Measurements from ENCODE around the gene CUBN. TPM values are rescaled to one million over a fixed set of nuclear protein-coding genes. Genes with fewer than 3 reads are reported as not detected.
A peak's percentile ranks its signal among the peaks of the same experiment; 100 is the strongest.

The CUBN gene
- total and polyA plus RNA-seq, 4 donors: 5.1 to 10.6 (median 6.4) TPM

- H3K36me3 ChIP-seq (ENCODE audit: control insufficient read depth, insufficient read depth, low read length): no peaks in the 10 kb centered on the region
- WGBS (ENCODE audit: insufficient coverage): 58% methylated on average over 3 of the region's 8 CpGs
- H3K4me1 ChIP-seq (ENCODE audit: control insufficient read depth, insufficient read depth, low read length): peaks cover 21% of the 10 kb centered on the region
- no peak overlapping the region for H3K4me3 ChIP-seq (ENCODE audit: low read depth, low read length)
- peaks cover 2% of the 10 kb centered on the region for H3K9me3 ChIP-seq (ENCODE audit: control insufficient read depth, insufficient read depth, low read length)
- no peak for DNase-seq (ENCODE audit: low read depth in 4 of 6, low spot score in 6 of 6)
- no peaks in the 10 kb centered on the region for H3K27me3 ChIP-seq (ENCODE audit: control insufficient read depth, insufficient read depth, low read length)
- peak overlapping the region; percentile 92 for H3K27ac ChIP-seq (ENCODE audit: low read depth, low read length)
These were observed 141.5 kb downstream of the CUBN start for GRCh38 chr10:16987976-16988610.

DNA sequence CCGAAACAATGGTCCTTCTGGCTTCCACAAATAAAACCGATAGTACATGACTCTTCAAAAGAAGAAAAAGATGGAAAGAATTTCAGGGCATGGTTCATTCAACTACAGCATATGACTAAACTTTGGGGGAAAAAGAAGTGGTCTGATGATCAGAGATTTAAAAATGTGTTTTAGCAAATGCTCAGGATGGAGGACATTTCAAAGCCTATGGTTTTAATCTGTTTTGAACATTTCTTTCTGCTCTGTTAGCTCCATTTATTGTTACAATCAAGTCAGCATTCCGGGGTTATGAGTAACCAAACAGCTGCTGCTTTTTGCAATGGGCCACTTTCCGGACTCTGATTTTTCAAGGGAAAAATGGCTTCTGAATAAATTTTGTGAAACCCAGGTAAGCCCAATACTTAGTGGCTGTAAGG is 142.4 kb downstream of the CUBN start:
- no peaks in the 10 kb centered on the region for H3K36me3 ChIP-seq (ENCODE audit: control insufficient read depth, insufficient read depth, low read length)
- H3K4me3 ChIP-seq (ENCODE audit: low read depth, low read length): no peak overlapping the region
- H3K9me3 ChIP-seq (ENCODE audit: control insufficient read depth, insufficient read depth, low read length): peaks cover 2% of the 10 kb centered on the region
- no peaks in the 10 kb centered on the region for H3K27me3 ChIP-seq (ENCODE audit: control insufficient read depth, insufficient read depth, low read length)
- H3K4me1 ChIP-seq (ENCODE audit: control insufficient read depth, insufficient read depth, low read length): peaks cover 21% of the 10 kb centered on the region
- DNase-seq (ENCODE audit: low read depth in 4 of 6, low spot score in 6 of 6): peak in 1 of 6 donors; percentile 27
- H3K27ac ChIP-seq (ENCODE audit: low read depth, low read length): peak overlapping the region; percentile 92
- 29% methylated on average over 2 of the region's 4 CpGs for WGBS (ENCODE audit: insufficient coverage)

- peaks cover 21% of the 10 kb centered on the region for H3K4me1 ChIP-seq (ENCODE audit: control insufficient read depth, insufficient read depth, low read length)
- 6% methylated on average over 4 of the region's 10 CpGs for WGBS (ENCODE audit: insufficient coverage)
- peak in 5 of 6 donors; percentile 72 to 94 (median 77) for DNase-seq (ENCODE audit: low read depth in 4 of 6, low spot score in 6 of 6)
- no peaks in the 10 kb centered on the region for H3K36me3 ChIP-seq (ENCODE audit: control insufficient read depth, insufficient read depth, low read length)
- H3K27ac ChIP-seq (ENCODE audit: low read depth, low read length): peak overlapping the region; percentile 92
- peaks cover 2% of the 10 kb centered on the region for H3K9me3 ChIP-seq (ENCODE audit: control insufficient read depth, insufficient read depth, low read length)
- no peak overlapping the region for H3K4me3 ChIP-seq (ENCODE audit: low read depth, low read length)
- H3K27me3 ChIP-seq (ENCODE audit: control insufficient read depth, insufficient read depth, low read length): no peaks in the 10 kb centered on the region
These were observed 143.0 kb downstream of the CUBN start for GRCh38 chr10:16986406-16987205.

DNA sequence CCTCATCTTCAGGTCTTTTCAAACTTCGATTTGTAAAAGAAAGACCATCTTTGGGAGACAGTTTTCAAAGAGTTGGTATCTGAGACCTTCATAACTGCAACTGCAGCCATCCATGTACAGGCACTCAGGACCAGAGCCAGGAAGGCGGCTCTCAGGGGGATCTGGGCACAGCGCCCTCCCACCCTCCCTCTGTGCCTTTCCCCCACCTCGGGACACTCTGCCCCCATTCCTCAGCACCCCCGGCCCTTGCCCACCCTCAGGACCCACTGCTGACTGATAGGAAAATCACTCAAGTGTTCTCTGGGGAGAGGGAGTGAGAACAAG is 143.6 kb downstream of the CUBN start:
- Histone ChIP-seq H3K4me3 (ENCODE audit: low read depth, low read length) (no peak overlapping the region), H3K36me3 (ENCODE audit: control insufficient read depth, insufficient read depth, low read length) (no peaks in the 10 kb centered on the region), H3K27ac (ENCODE audit: low read depth, low read length) (peak overlapping the region; percentile 92), H3K4me1 (ENCODE audit: control insufficient read depth, insufficient read depth, low read length) (peaks cover 21% of the 10 kb centered on the region), H3K9me3 (ENCODE audit: control insufficient read depth, insufficient read depth, low read length) (no peaks in the 10 kb centered on the region), H3K27me3 (ENCODE audit: control insufficient read depth, insufficient read depth, low read length) (no peaks in the 10 kb centered on the region)
- DNase-seq (ENCODE audit: low read depth in 4 of 6, low spot score in 6 of 6): no peak
- 30% methylated on average over 2 of the region's 5 CpGs for WGBS (ENCODE audit: insufficient coverage)

GRCh38 chr10:16984242-16984641 is 145.4 kb downstream of the CUBN start:
- H3K27ac ChIP-seq (ENCODE audit: low read depth, low read length): peak overlapping the region; percentile 92
- WGBS (ENCODE audit: insufficient coverage): no CpG with 5 or more reads among the region's 3 CpGs
- H3K36me3 ChIP-seq (ENCODE audit: control insufficient read depth, insufficient read depth, low read length): no peaks in the 10 kb centered on the region
- no peak for DNase-seq (ENCODE audit: low read depth in 4 of 6, low spot score in 6 of 6)
- H3K9me3 ChIP-seq (ENCODE audit: control insufficient read depth, insufficient read depth, low read length): no peaks in the 10 kb centered on the region
- H3K4me1 ChIP-seq (ENCODE audit: control insufficient read depth, insufficient read depth, low read length): peaks cover 19% of the 10 kb centered on the region
- no peak overlapping the region for H3K4me3 ChIP-seq (ENCODE audit: low read depth, low read length)
- no peaks in the 10 kb centered on the region for H3K27me3 ChIP-seq (ENCODE audit: control insufficient read depth, insufficient read depth, low read length)

- no peaks in the 10 kb centered on the region for H3K36me3 ChIP-seq (ENCODE audit: control insufficient read depth, insufficient read depth, low read length)
- H3K27me3 ChIP-seq (ENCODE audit: control insufficient read depth, insufficient read depth, low read length): no peaks in the 10 kb centered on the region
- H3K27ac ChIP-seq (ENCODE audit: low read depth, low read length): no peak overlapping the region
- no peak overlapping the region for H3K4me3 ChIP-seq (ENCODE audit: low read depth, low read length)
- H3K9me3 ChIP-seq (ENCODE audit: control insufficient read depth, insufficient read depth, low read length): no peaks in the 10 kb centered on the region
- H3K4me1 ChIP-seq (ENCODE audit: control insufficient read depth, insufficient read depth, low read length): no peaks in the 10 kb centered on the region
- DNase-seq (ENCODE audit: low read depth in 4 of 6, low spot score in 6 of 6): no peak
These were observed 152.8 kb downstream of the CUBN start for GRCh38 chr10:16976803-16977202.

DNA sequence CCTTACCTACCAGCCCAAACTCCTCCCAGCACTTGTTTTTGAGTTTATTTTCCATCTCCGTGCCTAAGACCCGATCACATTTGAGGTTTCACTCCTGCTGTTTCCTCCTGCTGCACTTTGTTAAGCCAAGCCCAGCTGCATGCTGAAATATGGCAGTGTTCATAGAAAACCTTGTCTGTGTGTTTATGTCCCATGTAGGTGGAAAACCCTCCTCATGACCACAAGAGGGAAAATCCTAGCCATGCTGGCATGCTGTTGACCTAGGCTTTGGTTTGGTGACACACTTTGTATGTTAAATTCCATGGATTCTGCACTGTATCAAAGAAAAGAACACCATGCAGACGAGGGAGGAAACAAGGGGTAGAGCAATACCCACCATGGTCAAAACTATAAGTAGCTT is 154.4 kb downstream of the CUBN start:
- no peak for DNase-seq (ENCODE audit: low read depth in 4 of 6, low spot score in 6 of 6)
- peak overlapping the region; percentile 19 for H3K27ac ChIP-seq (ENCODE audit: low read depth, low read length)

GRCh38 chr10:16968416-16969041 is 161.1 kb downstream of the CUBN start:
- peak in 2 of 6 donors; percentile 78 to 80 for DNase-seq (ENCODE audit: low read depth in 4 of 6, low spot score in 6 of 6)
- Histone ChIP-seq H3K4me3 (ENCODE audit: low read depth, low read length) (no peak overlapping the region), H3K36me3 (ENCODE audit: control insufficient read depth, insufficient read depth, low read length) (no peaks in the 10 kb centered on the region), H3K9me3 (ENCODE audit: control insufficient read depth, insufficient read depth, low read length) (no peaks in the 10 kb centered on the region), H3K4me1 (ENCODE audit: control insufficient read depth, insufficient read depth, low read length) (peaks cover 15% of the 10 kb centered on the region), H3K27me3 (ENCODE audit: control insufficient read depth, insufficient read depth, low read length) (no peaks in the 10 kb centered on the region), H3K27ac (ENCODE audit: low read depth, low read length) (peak overlapping the region; percentile 92)
- WGBS (ENCODE audit: insufficient coverage): 33% methylated on average over 6 of the region's 8 CpGs

More for the DNA sequence above, 154.4 kb downstream of the CUBN start:
- WGBS (ENCODE audit: insufficient coverage): 92% methylated on average over 2 of the region's 3 CpGs
- Histone ChIP-seq H3K36me3 (ENCODE audit: control insufficient read depth, insufficient read depth, low read length) (no peaks in the 10 kb centered on the region), H3K4me3 (ENCODE audit: low read depth, low read length) (no peak overlapping the region), H3K4me1 (ENCODE audit: control insufficient read depth, insufficient read depth, low read length) (no peaks in the 10 kb centered on the region), H3K9me3 (ENCODE audit: control insufficient read depth, insufficient read depth, low read length) (no peaks in the 10 kb centered on the region), H3K27me3 (ENCODE audit: control insufficient read depth, insufficient read depth, low read length) (no peaks in the 10 kb centered on the region)

- Histone ChIP-seq H3K9me3 (ENCODE audit: control insufficient read depth, insufficient read depth, low read length) (no peaks in the 10 kb centered on the region), H3K4me1 (ENCODE audit: control insufficient read depth, insufficient read depth, low read length) (peaks cover 15% of the 10 kb centered on the region), H3K4me3 (ENCODE audit: low read depth, low read length) (no peak overlapping the region), H3K27ac (ENCODE audit: low read depth, low read length) (peak overlapping the region; percentile 92), H3K27me3 (ENCODE audit: control insufficient read depth, insufficient read depth, low read length) (no peaks in the 10 kb centered on the region), H3K36me3 (ENCODE audit: control insufficient read depth, insufficient read depth, low read length) (no peaks in the 10 kb centered on the region)
- no CpG with 5 or more reads among the region's 3 CpGs for WGBS (ENCODE audit: insufficient coverage)
- no peak for DNase-seq (ENCODE audit: low read depth in 4 of 6, low spot score in 6 of 6)
These were observed 161.7 kb downstream of the CUBN start for GRCh38 chr10:16967866-16968415.
